NK-92 (cell line): ENCODE data around the gene PDZD2.
"Not testable (repeated sequence)": the region's sequence is repeated elsewhere in the genome, so short reads cannot be mapped to it uniquely, and the experiment has no call there.

Experiments used
- DNase-seq: peaks from one replicate; lab custom pipeline; 2025; ENCODE audit not compliant: unreplicated experiment; lab: John Stamatoyannopoulos, UW

PDZD2 gene

GRCh38 chr5:32059761-32060530 lies 421.0 kb downstream of the PDZD2 start:
- no peak for DNase-seq

- DNase-seq = no peak
Observed at GRCh38 chr5:32061236-32061635, 422.3 kb downstream of the PDZD2 start.

GRCh38 chr5:32066448-32066847 lies 427.5 kb downstream of the PDZD2 start:
- DNase-seq = no peak

GRCh38 chr5:32067774-32068470 lies 429.0 kb downstream of the PDZD2 start:
- no peak for DNase-seq

GRCh38 chr5:32068561-32068960 lies 429.6 kb downstream of the PDZD2 start:
- no peak for DNase-seq

GRCh38 chr5:32069396-32069795 lies 430.5 kb downstream of the PDZD2 start:
- no peak for DNase-seq

GRCh38 chr5:32071351-32071944 lies 432.5 kb downstream of the PDZD2 start:
- no peak for DNase-seq

GRCh38 chr5:32072054-32072453 lies 433.1 kb downstream of the PDZD2 start:
- DNase-seq = no peak

DNA sequence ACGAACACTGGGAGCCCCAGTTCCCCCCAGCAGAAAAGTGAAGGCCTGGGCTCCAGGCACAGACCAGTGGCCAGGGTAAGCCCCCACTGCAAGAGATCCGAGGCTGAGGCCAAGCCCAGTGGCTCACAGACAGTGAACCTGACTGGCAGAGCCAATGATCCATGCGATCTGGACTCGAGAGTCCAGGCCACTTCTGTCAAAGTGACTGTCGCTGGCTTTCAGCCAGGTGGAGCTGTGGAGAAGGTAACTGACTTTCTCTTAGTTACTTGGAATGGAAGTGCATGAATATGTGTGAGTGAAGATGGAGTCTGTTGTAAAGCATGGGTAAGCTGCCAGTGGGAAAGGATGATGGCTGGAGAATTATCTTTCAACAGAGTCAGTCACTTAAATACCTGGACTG lies 435.5 kb downstream of the PDZD2 start:
- DNase-seq = no peak

- DNase-seq = no peak
Observed at GRCh38 chr5:32076699-32077695, 438.1 kb downstream of the PDZD2 start.

DNA sequence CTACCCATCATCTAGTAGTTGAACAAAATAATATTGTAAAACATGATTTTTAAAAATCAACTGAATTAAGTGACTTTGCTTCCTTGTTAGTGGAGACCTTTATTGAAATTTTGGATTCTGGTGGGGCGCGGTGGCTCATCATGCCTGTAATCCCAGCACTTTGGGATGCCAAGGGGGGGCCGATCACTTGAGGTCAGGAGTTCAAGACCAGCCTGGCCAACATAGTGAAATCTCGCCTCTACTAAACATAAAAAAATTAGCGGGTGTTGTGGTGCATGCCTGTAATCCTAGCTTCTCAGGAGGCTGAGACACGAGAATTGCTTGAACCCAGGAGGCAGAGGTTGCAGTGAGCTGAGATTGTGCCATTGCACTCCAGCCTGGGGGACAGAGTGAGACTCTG lies 439.9 kb downstream of the PDZD2 start:
- DNase-seq = not testable (repeated sequence)

DNA sequence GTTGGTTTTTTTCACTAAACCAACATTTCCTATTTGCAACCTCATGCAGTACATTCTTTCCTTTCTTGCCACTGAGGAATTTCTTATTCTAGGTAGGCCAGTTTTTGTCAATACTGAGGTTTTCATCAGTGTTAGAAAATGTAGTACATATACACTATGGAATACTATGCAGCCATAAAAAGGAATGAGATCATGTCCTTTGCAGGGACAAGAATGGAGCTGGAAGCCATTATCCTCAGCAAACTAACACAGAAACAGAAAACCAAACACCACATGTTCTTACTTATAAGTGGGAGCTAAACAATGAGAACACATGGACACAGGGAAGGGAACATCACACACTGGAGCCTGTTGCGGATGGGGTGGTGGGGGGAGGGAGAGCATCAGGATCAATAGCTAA lies 441.6 kb downstream of the PDZD2 start:
- not testable (repeated sequence) for DNase-seq

- no peak for DNase-seq
Observed at GRCh38 chr5:32082701-32083100, 443.8 kb downstream of the PDZD2 start.

GRCh38 chr5:32083981-32084430 lies 445.1 kb downstream of the PDZD2 start:
- DNase-seq = no peak

GRCh38 chr5:32087086-32088082 lies 448.5 kb downstream of the PDZD2 start:
- DNase-seq = no peak

- DNase-seq = no peak
Observed at GRCh38 chr5:32088214-32088613, 449.3 kb downstream of the PDZD2 start.

DNA sequence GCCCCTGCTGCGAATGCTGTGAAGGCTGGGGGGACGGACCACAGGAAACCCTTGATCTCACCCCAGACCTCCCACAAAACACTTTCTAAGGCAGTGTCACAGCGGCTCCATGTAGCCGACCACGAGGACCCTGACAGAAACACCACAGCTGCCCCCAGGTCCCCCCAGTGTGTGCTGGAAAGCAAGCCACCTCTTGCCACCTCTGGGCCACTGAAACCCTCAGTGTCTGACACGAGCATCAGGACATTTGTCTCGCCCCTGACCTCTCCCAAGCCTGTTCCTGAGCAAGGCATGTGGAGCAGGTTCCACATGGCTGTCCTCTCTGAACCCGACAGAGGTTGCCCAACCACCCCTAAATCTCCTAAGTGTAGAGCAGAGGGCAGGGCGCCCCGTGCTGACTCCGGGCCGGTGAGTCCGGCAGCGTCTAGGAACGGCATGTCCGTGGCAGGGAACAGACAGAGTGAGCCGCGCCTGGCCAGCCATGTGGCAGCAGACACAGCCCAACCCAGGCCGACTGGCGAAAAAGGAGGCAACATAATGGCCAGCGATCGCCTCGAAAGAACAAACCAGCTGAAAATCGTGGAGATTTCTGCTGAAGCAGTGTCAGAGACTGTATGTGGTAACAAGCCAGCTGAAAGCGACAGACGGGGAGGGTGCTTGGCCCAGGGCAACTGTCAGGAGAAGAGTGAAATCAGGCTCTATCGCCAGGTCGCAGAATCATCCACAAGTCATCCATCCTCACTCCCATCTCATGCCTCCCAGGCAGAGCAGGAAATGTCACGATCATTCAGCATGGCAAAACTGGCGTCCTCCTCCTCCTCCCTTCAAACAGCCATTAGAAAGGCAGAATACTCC lies 450.4 kb downstream of the PDZD2 start:
- DNase-seq = no peak

GRCh38 chr5:32090026-32090754 lies 451.3 kb downstream of the PDZD2 start:
- no peak for DNase-seq
